ENCODE data around the gene CTPS2. TPM values are rescaled to one million over a fixed set of nuclear protein-coding genes. Genes with fewer than 3 reads are reported as not detected.

Gene CTPS2
- total and polyA plus RNA-seq, 2 experiments from 2014 or later: 10.4 to 35.5 TPM

DNA sequence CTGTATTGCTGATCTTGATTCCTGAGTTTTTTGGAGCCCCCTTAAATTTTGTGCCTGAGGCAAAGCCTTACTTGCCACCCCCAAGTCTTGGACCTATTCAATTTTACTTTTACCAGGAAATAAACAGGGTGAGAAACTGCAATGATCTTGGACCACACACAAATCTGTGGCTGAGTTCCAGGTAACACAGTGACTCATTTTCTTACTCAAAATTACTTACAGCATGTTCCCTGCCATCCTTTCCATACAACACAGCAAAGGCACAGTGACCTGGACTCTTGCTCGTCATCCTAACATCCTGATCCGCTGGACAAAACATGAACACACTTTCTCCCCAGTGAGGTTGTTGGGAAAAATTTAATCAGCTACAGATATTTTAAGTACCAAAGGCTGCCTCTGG lies 123.3 kb downstream of the CTPS2 start:
- H4K20me1 ChIP-seq (replicated peaks; ENCODE audit: insufficient read depth): no peaks in the 10 kb centered on the region
- no peaks in the 10 kb centered on the region for H3F3A ChIP-seq (replicated peaks; ENCODE audit: low read depth)
- H3K4me1 Mint-ChIP-seq: peaks cover 42% of the 10 kb centered on the region
- no peak overlapping the region for H2AFZ ChIP-seq
- H3K9me3 Mint-ChIP-seq: 0 out of 3 replicates have a peak, but pooled peaks cover 3% of the 10 kb centered on the region
- H3K27ac ChIP-seq (ENCODE audit: low read depth): no peak overlapping the region
- no peaks in the 10 kb centered on the region for H3K79me2 ChIP-seq (replicated peaks; ENCODE audit: insufficient read depth)
- DNase-seq (ENCODE audit: low spot score): no peak
- no peak overlapping the region for H3K4me3 ChIP-seq
- peaks cover 16% of the 10 kb centered on the region for H3K4me1 ChIP-seq (ENCODE audit: insufficient read depth)
- H3K36me3 ChIP-seq (ENCODE audit: insufficient read depth): no peaks in the 10 kb centered on the region
- H3K36me3 Mint-ChIP-seq (ENCODE audit: low read depth): peaks cover 58% of the 10 kb centered on the region
- H3K9me2 ChIP-seq (ENCODE audit: insufficient read depth): no peaks in the 10 kb centered on the region
- no peaks in the 10 kb centered on the region for H3K27me3 ChIP-seq (ENCODE audit: insufficient read depth)
- H3K27ac Mint-ChIP-seq: no peak overlapping the region
- H3K4me3 Mint-ChIP-seq: no peak overlapping the region
- TF ChIP-seq POLR2AphosphoS5 (IDR thresholded peaks at IDR 0.05; ENCODE audit: low read depth) (no peak), JUNB (IDR thresholded peaks at IDR 0.05; ENCODE audit: unreplicated experiment) (no peak)
- H3K4me2 ChIP-seq: no peak overlapping the region
- H3K27me3 Mint-ChIP-seq (ENCODE audit: insufficient read depth, low read depth, poor library complexity): peaks cover 2% of the 10 kb centered on the region
- ATAC-seq: no peak

DNA sequence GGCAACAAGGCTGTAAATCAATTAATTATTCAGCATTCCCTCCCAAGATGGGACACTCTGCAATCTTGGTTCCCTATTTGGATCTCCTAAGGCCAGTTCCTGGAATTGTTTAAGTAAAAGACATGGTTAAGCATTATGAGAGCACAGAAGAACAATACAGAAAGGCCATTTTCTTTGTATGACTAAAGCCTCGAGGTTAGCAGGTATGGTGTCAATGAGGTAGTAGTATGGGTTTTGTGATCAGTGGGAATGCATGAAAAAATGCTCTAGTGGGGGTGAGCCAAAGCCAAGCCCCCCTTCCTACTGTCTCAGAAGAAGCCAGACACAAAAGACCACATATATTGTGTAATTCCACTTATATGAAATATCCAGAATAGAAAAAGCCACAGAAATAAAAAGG lies 124.2 kb downstream of the CTPS2 start:
- Mint-ChIP-seq H3K27ac (no peak overlapping the region), H3K4me1 (peaks cover 40% of the 10 kb centered on the region), H3K27me3 (ENCODE audit: insufficient read depth, low read depth, poor library complexity) (peaks cover 2% of the 10 kb centered on the region), H3K9me3 (peaks cover 11% of the 10 kb centered on the region; the same call in 1 of the 3 replicates), H3K4me3 (no peak overlapping the region), H3K36me3 (ENCODE audit: low read depth) (peaks cover 65% of the 10 kb centered on the region)
- Histone ChIP-seq H3K79me2 (replicated peaks; ENCODE audit: insufficient read depth) (no peaks in the 10 kb centered on the region), H3F3A (replicated peaks; ENCODE audit: low read depth) (no peaks in the 10 kb centered on the region), H3K9me2 (ENCODE audit: insufficient read depth) (no peaks in the 10 kb centered on the region), H3K36me3 (ENCODE audit: insufficient read depth) (no peaks in the 10 kb centered on the region), H3K4me3 (no peak overlapping the region), H3K4me1 (ENCODE audit: insufficient read depth) (peaks cover 16% of the 10 kb centered on the region), H2AFZ (no peak overlapping the region), H3K4me2 (no peak overlapping the region), H3K27me3 (ENCODE audit: insufficient read depth) (no peaks in the 10 kb centered on the region), H4K20me1 (replicated peaks; ENCODE audit: insufficient read depth) (no peaks in the 10 kb centered on the region), H3K27ac (ENCODE audit: low read depth) (peak overlapping the region; percentile 55; the same call in 1 of the 2 replicates)
- TF ChIP-seq POLR2AphosphoS5 (IDR thresholded peaks at IDR 0.05; ENCODE audit: low read depth): no peak
- TF ChIP-seq, protein P1, sequence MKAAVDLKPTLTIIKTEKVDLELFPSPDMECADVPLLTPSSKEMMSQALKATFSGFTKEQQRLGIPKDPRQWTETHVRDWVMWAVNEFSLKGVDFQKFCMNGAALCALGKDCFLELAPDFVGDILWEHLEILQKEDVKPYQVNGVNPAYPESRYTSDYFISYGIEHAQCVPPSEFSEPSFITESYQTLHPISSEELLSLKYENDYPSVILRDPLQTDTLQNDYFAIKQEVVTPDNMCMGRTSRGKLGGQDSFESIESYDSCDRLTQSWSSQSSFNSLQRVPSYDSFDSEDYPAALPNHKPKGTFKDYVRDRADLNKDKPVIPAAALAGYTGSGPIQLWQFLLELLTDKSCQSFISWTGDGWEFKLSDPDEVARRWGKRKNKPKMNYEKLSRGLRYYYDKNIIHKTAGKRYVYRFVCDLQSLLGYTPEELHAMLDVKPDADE (IDR thresholded peaks at IDR 0.05): no peak
- TF ChIP-seq, protein P2, sequence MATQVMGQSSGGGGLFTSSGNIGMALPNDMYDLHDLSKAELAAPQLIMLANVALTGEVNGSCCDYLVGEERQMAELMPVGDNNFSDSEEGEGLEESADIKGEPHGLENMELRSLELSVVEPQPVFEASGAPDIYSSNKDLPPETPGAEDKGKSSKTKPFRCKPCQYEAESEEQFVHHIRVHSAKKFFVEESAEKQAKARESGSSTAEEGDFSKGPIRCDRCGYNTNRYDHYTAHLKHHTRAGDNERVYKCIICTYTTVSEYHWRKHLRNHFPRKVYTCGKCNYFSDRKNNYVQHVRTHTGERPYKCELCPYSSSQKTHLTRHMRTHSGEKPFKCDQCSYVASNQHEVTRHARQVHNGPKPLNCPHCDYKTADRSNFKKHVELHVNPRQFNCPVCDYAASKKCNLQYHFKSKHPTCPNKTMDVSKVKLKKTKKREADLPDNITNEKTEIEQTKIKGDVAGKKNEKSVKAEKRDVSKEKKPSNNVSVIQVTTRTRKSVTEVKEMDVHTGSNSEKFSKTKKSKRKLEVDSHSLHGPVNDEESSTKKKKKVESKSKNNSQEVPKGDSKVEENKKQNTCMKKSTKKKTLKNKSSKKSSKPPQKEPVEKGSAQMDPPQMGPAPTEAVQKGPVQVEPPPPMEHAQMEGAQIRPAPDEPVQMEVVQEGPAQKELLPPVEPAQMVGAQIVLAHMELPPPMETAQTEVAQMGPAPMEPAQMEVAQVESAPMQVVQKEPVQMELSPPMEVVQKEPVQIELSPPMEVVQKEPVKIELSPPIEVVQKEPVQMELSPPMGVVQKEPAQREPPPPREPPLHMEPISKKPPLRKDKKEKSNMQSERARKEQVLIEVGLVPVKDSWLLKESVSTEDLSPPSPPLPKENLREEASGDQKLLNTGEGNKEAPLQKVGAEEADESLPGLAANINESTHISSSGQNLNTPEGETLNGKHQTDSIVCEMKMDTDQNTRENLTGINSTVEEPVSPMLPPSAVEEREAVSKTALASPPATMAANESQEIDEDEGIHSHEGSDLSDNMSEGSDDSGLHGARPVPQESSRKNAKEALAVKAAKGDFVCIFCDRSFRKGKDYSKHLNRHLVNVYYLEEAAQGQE (IDR thresholded peaks at IDR 0.05; ENCODE audit: unreplicated experiment): no peak
- no peak for TF ChIP-seq NANOG (IDR thresholded peaks at IDR 0.05; ENCODE audit: borderline replicate concordance)
- no peak for TF ChIP-seq ZNF114 (CRISPR knock-in tag; IDR thresholded peaks at IDR 0.05)
- no peak for TF ChIP-seq EZH2 (IDR thresholded peaks at IDR 0.05; ENCODE audit: low read depth, unreplicated experiment)
- no peak for TF ChIP-seq EZH2phosphoT487 (IDR thresholded peaks at IDR 0.05; ENCODE audit: unreplicated experiment)
- no peak for TF ChIP-seq ZNF331 (CRISPR knock-in tag; IDR thresholded peaks at IDR 0.05; ENCODE audit: low read depth)
- TF ChIP-seq, protein P3, sequence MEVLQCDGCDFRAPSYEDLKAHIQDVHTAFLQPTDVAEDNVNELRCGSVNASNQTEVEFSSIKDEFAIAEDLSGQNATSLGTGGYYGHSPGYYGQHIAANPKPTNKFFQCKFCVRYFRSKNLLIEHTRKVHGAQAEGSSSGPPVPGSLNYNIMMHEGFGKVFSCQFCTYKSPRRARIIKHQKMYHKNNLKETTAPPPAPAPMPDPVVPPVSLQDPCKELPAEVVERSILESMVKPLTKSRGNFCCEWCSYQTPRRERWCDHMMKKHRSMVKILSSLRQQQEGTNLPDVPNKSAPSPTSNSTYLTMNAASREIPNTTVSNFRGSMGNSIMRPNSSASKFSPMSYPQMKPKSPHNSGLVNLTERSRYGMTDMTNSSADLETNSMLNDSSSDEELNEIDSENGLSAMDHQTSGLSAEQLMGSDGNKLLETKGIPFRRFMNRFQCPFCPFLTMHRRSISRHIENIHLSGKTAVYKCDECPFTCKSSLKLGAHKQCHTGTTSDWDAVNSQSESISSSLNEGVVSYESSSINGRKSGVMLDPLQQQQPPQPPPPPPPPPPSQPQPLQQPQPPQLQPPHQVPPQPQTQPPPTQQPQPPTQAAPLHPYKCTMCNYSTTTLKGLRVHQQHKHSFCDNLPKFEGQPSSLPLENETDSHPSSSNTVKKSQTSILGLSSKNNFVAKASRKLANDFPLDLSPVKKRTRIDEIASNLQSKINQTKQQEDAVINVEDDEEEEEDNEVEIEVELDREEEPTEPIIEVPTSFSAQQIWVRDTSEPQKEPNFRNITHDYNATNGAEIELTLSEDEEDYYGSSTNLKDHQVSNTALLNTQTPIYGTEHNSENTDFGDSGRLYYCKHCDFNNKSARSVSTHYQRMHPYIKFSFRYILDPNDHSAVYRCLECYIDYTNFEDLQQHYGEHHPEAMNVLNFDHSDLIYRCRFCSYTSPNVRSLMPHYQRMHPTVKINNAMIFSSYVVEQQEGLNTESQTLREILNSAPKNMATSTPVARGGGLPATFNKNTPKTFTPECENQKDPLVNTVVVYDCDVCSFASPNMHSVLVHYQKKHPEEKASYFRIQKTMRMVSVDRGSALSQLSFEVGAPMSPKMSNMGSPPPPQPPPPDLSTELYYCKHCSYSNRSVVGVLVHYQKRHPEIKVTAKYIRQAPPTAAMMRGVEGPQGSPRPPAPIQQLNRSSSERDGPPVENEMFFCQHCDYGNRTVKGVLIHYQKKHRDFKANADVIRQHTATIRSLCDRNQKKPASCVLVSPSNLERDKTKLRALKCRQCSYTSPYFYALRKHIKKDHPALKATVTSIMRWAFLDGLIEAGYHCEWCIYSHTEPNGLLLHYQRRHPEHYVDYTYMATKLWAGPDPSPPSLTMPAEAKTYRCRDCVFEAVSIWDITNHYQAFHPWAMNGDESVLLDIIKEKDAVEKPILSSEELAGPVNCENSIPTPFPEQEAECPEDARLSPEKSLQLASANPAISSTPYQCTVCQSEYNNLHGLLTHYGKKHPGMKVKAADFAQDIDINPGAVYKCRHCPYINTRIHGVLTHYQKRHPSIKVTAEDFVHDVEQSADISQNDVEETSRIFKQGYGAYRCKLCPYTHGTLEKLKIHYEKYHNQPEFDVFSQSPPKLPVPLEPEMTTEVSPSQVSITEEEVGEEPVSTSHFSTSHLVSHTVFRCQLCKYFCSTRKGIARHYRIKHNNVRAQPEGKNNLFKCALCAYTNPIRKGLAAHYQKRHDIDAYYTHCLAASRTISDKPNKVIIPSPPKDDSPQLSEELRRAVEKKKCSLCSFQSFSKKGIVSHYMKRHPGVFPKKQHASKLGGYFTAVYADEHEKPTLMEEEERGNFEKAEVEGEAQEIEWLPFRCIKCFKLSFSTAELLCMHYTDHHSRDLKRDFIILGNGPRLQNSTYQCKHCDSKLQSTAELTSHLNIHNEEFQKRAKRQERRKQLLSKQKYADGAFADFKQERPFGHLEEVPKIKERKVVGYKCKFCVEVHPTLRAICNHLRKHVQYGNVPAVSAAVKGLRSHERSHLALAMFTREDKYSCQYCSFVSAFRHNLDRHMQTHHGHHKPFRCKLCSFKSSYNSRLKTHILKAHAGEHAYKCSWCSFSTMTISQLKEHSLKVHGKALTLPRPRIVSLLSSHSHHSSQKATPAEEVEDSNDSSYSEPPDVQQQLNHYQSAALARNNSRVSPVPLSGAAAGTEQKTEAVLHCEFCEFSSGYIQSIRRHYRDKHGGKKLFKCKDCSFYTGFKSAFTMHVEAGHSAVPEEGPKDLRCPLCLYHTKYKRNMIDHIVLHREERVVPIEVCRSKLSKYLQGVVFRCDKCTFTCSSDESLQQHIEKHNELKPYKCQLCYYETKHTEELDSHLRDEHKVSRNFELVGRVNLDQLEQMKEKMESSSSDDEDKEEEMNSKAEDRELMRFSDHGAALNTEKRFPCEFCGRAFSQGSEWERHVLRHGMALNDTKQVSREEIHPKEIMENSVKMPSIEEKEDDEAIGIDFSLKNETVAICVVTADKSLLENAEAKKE (CRISPR knock-in tag; IDR thresholded peaks at IDR 0.05): no peak
- no peak for TF ChIP-seq JUNB (IDR thresholded peaks at IDR 0.05; ENCODE audit: unreplicated experiment)
- DNase-seq (ENCODE audit: low spot score) (no peak), ATAC-seq (no peak)
